Esophagus muscularis mucosa (tissue), 4 donors: ENCODE measurements around the gene FAM13A. TPM values are rescaled to one million over a fixed set of nuclear protein-coding genes. Genes with fewer than 3 reads are reported as not detected.

Experiments
- DNase-seq: peaks from one replicate; pipeline ENCODE4 v3.0.0-alpha.2; 2017; ENCODE audit errors: extremely low spot score
- H3K27ac ChIP-seq, 4 donors: fragments of 200-600 bp; sonication (generic); replicated peaks in 1 of 4; 1 replicate in 3 of 4; 2 replicates in 1 of 4; pipeline ENCODE4 v1.5.1; 2016 to 2019; ENCODE audit warnings: mild to moderate bottlenecking in 1 of 4
- H3K27me3 ChIP-seq, 4 donors: fragments of 200-600 bp; sonication (generic); one replicate each; pipeline versions ENCODE4 v1.5.1 to v1.6.0; 2016 to 2019
- H3K36me3 ChIP-seq, 4 donors: fragments of 200-600 bp; sonication (generic); one replicate each; pipeline ENCODE4 v1.5.1; 2016 to 2019
- H3K4me1 ChIP-seq, 4 donors: fragments of 200-600 bp; sonication (generic); one replicate each; pipeline ENCODE4 v1.5.1; 2016 to 2019
- H3K4me3 ChIP-seq, 4 donors: fragments of 200-600 bp; sonication (generic); 1 replicate in 2 of 4; 2 replicates in 2 of 4; pipeline ENCODE4 v1.5.1; 2016 to 2019; ENCODE audit warnings: mild to moderate bottlenecking in 4 of 4, moderate library complexity in 1 of 4
- H3K9me3 ChIP-seq, 4 donors: fragments of 200-600 bp; sonication (generic); 1 replicate in 3 of 4; 2 replicates in 1 of 4; pipeline ENCODE4 v1.5.1; 2016 to 2019
- CTCF ChIP-seq, 3 experiments: fragments of 200-600 bp in 2 of 3; fragments of 450-650 bp in 1 of 3; sonication (generic) in 2 of 3; IDR thresholded peaks; one replicate each; pipeline ENCODE4 v1.5.1; 2017 to 2019; ENCODE audit warnings: antibody characterized with exemption in 3 of 3, mild to moderate bottlenecking in 2 of 3, moderate library complexity in 1 of 3
- EP300 ChIP-seq: sonication (generic); formaldehyde crosslinking; IDR thresholded peaks from one replicate; pipeline ENCODE4 v1.6.1; 2017; ENCODE audit warnings: antibody characterized with exemption
- POLR2A ChIP-seq: fragments of 450-650 bp; IDR thresholded peaks from one replicate; pipeline ENCODE4 v1.6.1; 2017; ENCODE audit warnings: antibody characterized with exemption, moderate library complexity, mild to moderate bottlenecking, low read depth
- POLR2AphosphoS5 ChIP-seq, 2 donors: sonication (generic); formaldehyde crosslinking; IDR thresholded peaks; one replicate each; pipeline ENCODE4 v1.6.1; 2017; ENCODE audit warnings: antibody characterized with exemption in 2 of 2
- WGBS: methylation state at CpG from one replicate; pipeline ENCODE4 v1.1.5; 2018; 5-methylcytosine and 5-hydroxymethylcytosine counted together
- intact Hi-C: fragments of 100-400 bp; cut with DNase I; formaldehyde crosslinking; loops from one replicate; pipeline ENCODE4 v1.15.1; 2023
- total RNA-seq, 4 donors: library from RNA; depleted of rRNA; stranded (reverse); fragments of >200 nt; gene quantifications; one replicate each; pipeline versions ENCODE4 v1.1.0 to v1.2.1, GENCODE V29; 2016

FAM13A gene
- total RNA-seq, 4 donors from 2014 or later: 22.4 to 27.2 (median 26.0) TPM

DNA sequence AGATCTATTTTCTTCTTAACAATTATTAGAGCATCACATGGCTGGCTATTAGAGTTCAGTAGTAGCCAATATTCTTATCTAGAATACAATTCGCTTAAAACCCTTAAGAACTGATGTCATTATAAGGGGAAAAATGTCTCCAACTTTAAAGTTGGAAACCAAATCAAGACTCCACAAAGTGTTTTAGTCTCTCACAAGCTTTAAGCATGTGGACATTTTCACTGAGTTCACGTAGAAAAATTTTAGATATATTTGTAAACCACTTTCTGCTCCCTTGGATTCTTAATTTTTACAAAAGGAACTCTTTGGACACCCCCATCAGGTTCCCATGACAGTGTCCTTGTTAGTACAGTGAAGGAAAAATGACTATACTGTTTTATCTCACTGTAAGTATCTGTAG is 235.5 kb downstream of the FAM13A start:
- TF ChIP-seq CTCF (IDR thresholded peaks at IDR 0.05) (no peak), POLR2AphosphoS5 (IDR thresholded peaks at IDR 0.05) (no peak), EP300 (no peak), POLR2A (no peak)
- 34% methylated on average over 2 of the region's 2 CpGs for WGBS
- Histone ChIP-seq H3K9me3 (no peaks in the 10 kb centered on the region), H3K4me3 (peak overlapping the region; percentile 50 to 66 (median 58)), H3K4me1 (peaks cover 25 to 55% (median 51%) of the 10 kb centered on the region in 4 donors), H3K36me3 (no peaks in the 10 kb centered on the region), H3K27me3 (no peaks in the 10 kb centered on the region), H3K27ac (peak overlapping the region; percentile 85 to 87 (median 86))
- no peak for DNase-seq
- intact Hi-C loops: loop anchor here (5.0 kb wide), 1 partner anchor 291 kb away; the partner anchor contains the start of gene TIGD2

DNA sequence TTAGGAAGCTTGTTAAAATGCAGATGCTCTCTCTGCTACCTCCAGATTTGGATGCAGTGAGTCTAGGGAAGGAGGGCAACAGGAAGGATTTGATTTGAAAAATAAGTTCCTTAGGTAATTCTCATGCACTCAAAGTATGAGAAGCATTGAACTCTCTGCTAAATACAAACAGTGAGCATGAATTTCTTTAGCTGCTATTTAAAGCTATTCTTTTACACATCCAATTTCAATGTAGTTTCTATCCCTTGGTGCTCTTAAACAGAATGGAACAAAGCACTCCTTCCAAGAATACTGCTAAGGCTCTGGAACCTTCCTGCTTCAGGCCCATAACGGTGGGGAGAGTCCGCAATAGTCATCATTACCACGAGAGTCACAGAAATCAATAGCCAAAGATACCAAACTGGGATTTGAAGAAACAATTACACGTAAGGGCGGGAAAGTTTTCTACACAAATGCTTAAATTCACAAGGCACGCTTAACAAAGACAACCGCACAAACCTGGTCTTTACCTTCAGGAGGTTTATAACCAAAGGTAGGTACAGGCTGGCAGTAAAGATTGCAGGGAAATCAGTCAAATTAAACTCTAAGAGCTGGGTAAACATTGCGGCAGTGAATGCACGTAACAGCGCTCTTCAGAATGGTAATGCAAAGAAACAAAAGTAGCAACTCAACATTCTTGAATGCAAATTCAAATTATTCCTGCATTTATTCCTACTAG is 236.1 kb downstream of the FAM13A start:
- Histone ChIP-seq H3K27ac (peak overlapping the region; percentile 11 to 87 (median 86)), H3K27me3 (no peaks in the 10 kb centered on the region), H3K9me3 (no peaks in the 10 kb centered on the region), H3K4me1 (peaks cover 25 to 58% (median 52%) of the 10 kb centered on the region in 4 donors), H3K4me3 (peak overlapping the region; percentile 50 to 66 (median 58)), H3K36me3 (no peaks in the 10 kb centered on the region)
- TF ChIP-seq EP300 (no peak), CTCF (IDR thresholded peaks at IDR 0.05) (no peak), POLR2A (no peak), POLR2AphosphoS5 (IDR thresholded peaks at IDR 0.05) (no peak)
- DNase-seq: no peak
- intact Hi-C loops: loop anchor here (5.0 kb wide), 1 partner anchor 291 kb away; the partner anchor contains the start of gene TIGD2
- WGBS: 69% methylated on average over 10 of the region's 10 CpGs

GRCh38 chr4:88819818-88820697 is 236.9 kb downstream of the FAM13A start:
- H3K4me1 ChIP-seq: peaks cover 25 to 58% (median 52%) of the 10 kb centered on the region in 4 donors
- H3K27ac ChIP-seq: peak overlapping the region; percentile 11 to 87 (median 86)
- intact Hi-C loops: loop anchor here (2.0 to 5.0 kb wide), 2 partner anchors 205 to 292 kb away; partner anchors contain the start of gene TIGD2
- H3K36me3 ChIP-seq: no peaks in the 10 kb centered on the region
- peak overlapping the region; percentile 50 to 66 (median 58) for H3K4me3 ChIP-seq
- TF ChIP-seq CTCF (IDR thresholded peaks at IDR 0.05) (no peak), POLR2A (no peak), POLR2AphosphoS5 (IDR thresholded peaks at IDR 0.05) (no peak), EP300 (no peak)
- WGBS: 45% methylated on average over 5 of the region's 5 CpGs
- DNase-seq: no peak
- no peaks in the 10 kb centered on the region for H3K27me3 ChIP-seq
- H3K9me3 ChIP-seq: no peaks in the 10 kb centered on the region

DNA sequence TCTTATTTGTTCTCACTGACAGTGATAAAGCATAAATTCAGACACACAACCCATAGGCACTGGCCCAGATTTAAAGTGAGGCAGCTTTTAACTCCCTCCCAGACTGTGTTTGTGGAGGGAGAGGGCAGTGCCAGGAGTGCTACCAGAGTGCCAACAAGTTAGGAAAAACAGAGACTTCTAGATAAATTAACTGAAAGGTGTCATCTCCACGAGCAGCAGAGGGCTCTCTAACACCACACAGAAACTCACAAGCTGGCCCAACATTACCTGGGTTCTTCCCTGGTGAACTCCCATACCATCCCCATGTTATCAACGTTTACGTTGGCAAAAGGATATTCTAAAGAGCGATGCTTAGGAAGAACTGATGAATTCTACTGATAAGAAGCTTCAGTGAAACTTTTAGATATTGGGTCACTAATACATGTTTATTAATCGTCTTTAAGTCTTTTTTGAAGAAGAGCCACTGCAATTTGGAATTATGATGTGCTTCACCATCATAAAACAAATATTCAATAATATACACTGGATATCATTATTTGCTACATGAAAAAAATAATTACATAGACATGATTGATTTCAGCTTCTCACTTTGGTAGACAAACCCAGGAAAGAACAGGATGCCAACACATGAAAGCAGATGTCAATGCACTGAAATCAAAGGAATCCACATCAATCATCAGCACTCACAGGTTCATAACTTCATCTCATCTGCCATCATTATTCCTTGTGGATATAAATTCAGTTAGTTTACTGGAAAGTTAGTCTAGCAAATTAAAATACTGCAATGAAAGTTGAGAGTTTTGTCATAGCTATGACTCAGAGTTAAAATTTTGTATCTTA is 238.1 kb downstream of the FAM13A start:
- H3K4me3 ChIP-seq: no peak overlapping the region
- H3K4me1 ChIP-seq: peaks cover 23 to 53% (median 50%) of the 10 kb centered on the region in 4 donors
- TF ChIP-seq EP300 (no peak), CTCF (IDR thresholded peaks at IDR 0.05) (peak; percentile 61 to 65 (median 62))
- WGBS: 40% methylated on average over 5 of the region's 5 CpGs
- no peaks in the 10 kb centered on the region for H3K9me3 ChIP-seq
- no peaks in the 10 kb centered on the region for H3K36me3 ChIP-seq
- H3K27me3 ChIP-seq: no peaks in the 10 kb centered on the region
- intact Hi-C loops: loop anchor here (2.0 kb wide), 1 partner anchor 206 kb away; no protein-coding TSS in a partner anchor
- DNase-seq: no peak
- H3K27ac ChIP-seq: peak overlapping the region in 3 of 4 donors; percentile 85 to 87 (median 87)
